ENCODE measurements around the gene IL18RAP.
A peak's percentile ranks its signal among the peaks of the same experiment; 100 is the strongest.

IL18RAP gene

GRCh38 chr2:102489646-102490045 lies 66.7 kb downstream of the IL18RAP start:
- no peak for DNase-seq (ENCODE audit: low read depth, low spot score)
- peak overlapping the region; percentile 85 for H3K27ac ChIP-seq

GRCh38 chr2:102492006-102492405 lies 69.0 kb downstream of the IL18RAP start:
- DNase-seq (ENCODE audit: low read depth, low spot score): no peak

GRCh38 chr2:102494570-102494969 lies 71.6 kb downstream of the IL18RAP start:
- no peak overlapping the region for H3K27ac ChIP-seq
- DNase-seq (ENCODE audit: low read depth, low spot score): no peak

More at GRCh38 chr2:102492006-102492405, 69.0 kb downstream of the IL18RAP start:
- no peak overlapping the region for H3K27ac ChIP-seq

GRCh38 chr2:102498414-102498813 lies 75.5 kb downstream of the IL18RAP start:
- no peak for DNase-seq (ENCODE audit: low read depth, low spot score)
- H3K27ac ChIP-seq: no peak overlapping the region

- DNase-seq (ENCODE audit: low read depth, low spot score): no peak
- H3K27ac ChIP-seq: no peak overlapping the region
Observed at GRCh38 chr2:102499558-102499957, 76.6 kb downstream of the IL18RAP start.
